ENCODE data around the gene TRPV4.
A peak's percentile ranks its signal among the peaks of the same experiment; 100 is the strongest.

TRPV4 gene

GRCh38 chr12:109829667-109830066 is 3.5 kb downstream of the TRPV4 start (continued):
- TF ChIP-seq REPIN1 (tag by site-specific recombination; IDR thresholded peaks at IDR 0.05; ENCODE audit: low read depth) = no peak
- no peak for TF ChIP-seq ZNF335 (tag by site-specific recombination; conservative IDR thresholded peaks at IDR 0.05)
- no peak for TF ChIP-seq ZFP69B (tag by site-specific recombination; IDR thresholded peaks at IDR 0.05)

GRCh38 chr12:109828754-109829511 is 4.3 kb downstream of the TRPV4 start:
- TF ChIP-seq REPIN1 (tag by site-specific recombination; IDR thresholded peaks at IDR 0.05; ENCODE audit: low read depth) (no peak), ZNF121 (tag by site-specific recombination; IDR thresholded peaks at IDR 0.05) (peak; percentile 85), ZNF701 (tag by site-specific recombination; IDR thresholded peaks at IDR 0.05) (no peak), GLI4 (tag by site-specific recombination; IDR thresholded peaks at IDR 0.05) (no peak), SP2 (tag by site-specific recombination; IDR thresholded peaks at IDR 0.05) (no peak)
- Histone ChIP-seq H3K4me3 (ENCODE audit: low read depth, low read length) (no peak overlapping the region), H3K9me3 (ENCODE audit: control insufficient read depth, insufficient read depth, low read depth, low read length) (no peaks in the 10 kb centered on the region), H3K36me3 (ENCODE audit: control insufficient read depth in 2 of 2, insufficient read depth in 1 of 2, low read length in 2 of 2) (no peaks in the 10 kb centered on the region), H3K4me1 (ENCODE audit: control insufficient read depth, insufficient read depth, low read length) (no peaks in the 10 kb centered on the region), H3K27ac (ENCODE audit: extremely low read depth, low read depth, low read length) (no peak overlapping the region)
- ChIA-PET POLR2A (interaction anchor here (0.6 to 1.1 kb wide), 2 partner anchors 10 to 12 kb away, joined by 3 read pairs; no protein-coding TSS in a partner anchor), CTCF (interaction anchor here (0.5 to 2.7 kb wide), 5 partner anchors 13 to 24 kb away, joined by 3 to 11 read pairs (median 4); no protein-coding TSS in a partner anchor)

GRCh38 chr12:109827566-109828550 is 5.3 kb downstream of the TRPV4 start:
- no peaks in the 10 kb centered on the region for H3K4me1 ChIP-seq (ENCODE audit: control insufficient read depth, insufficient read depth, low read length)
- no peak overlapping the region for H3K27ac ChIP-seq (ENCODE audit: extremely low read depth, low read depth, low read length)
- POLR2A ChIA-PET = interaction anchor here (0.7 kb wide), 1 partner anchor 73 kb away, joined by 3 read pairs; no protein-coding TSS in a partner anchor
- no peaks in the 10 kb centered on the region for H3K36me3 ChIP-seq (ENCODE audit: control insufficient read depth in 2 of 2, insufficient read depth in 1 of 2, low read length in 2 of 2)
- no peaks in the 10 kb centered on the region for H3K9me3 ChIP-seq (ENCODE audit: control insufficient read depth, insufficient read depth, low read depth, low read length)
- TF ChIP-seq ZNF473 (tag by site-specific recombination; IDR thresholded peaks at IDR 0.05) = no peak
- peak; percentile 90 for TF ChIP-seq ZSCAN4 (tag by site-specific recombination; IDR thresholded peaks at IDR 0.05)
- no peak overlapping the region for H3K4me3 ChIP-seq (ENCODE audit: low read depth, low read length)
- CTCF ChIA-PET = interaction anchor here (0.8 to 2.7 kb wide), 4 partner anchors 9 to 23 kb away, joined by 3 to 11 read pairs (median 4); no protein-coding TSS in a partner anchor

GRCh38 chr12:109827080-109827479 is 6.1 kb downstream of the TRPV4 start:
- POLR2A ChIA-PET = no interaction called here
- TF ChIP-seq ZNF366 (tag by site-specific recombination; conservative IDR thresholded peaks at IDR 0.05) (0 out of 2 replicates have a peak, but pooled peaks have one; percentile 12), ZNF677 (tag by site-specific recombination; IDR thresholded peaks at IDR 0.05) (no peak)
- Histone ChIP-seq H3K9me3 (ENCODE audit: control insufficient read depth, insufficient read depth, low read depth, low read length) (no peaks in the 10 kb centered on the region), H3K4me1 (ENCODE audit: control insufficient read depth, insufficient read depth, low read length) (no peaks in the 10 kb centered on the region), H3K36me3 (ENCODE audit: control insufficient read depth in 2 of 2, insufficient read depth in 1 of 2, low read length in 2 of 2) (no peaks in the 10 kb centered on the region), H3K4me3 (ENCODE audit: low read depth, low read length) (no peak overlapping the region), H3K27ac (ENCODE audit: extremely low read depth, low read depth, low read length) (no peak overlapping the region)
- CTCF ChIA-PET = interaction anchor here (1.0 kb wide), 1 partner anchor 18 kb away, joined by 3 read pairs; no protein-coding TSS in a partner anchor

GRCh38 chr12:109824731-109825130 is 8.5 kb downstream of the TRPV4 start:
- H3K4me1 ChIP-seq (ENCODE audit: control insufficient read depth, insufficient read depth, low read length) = no peaks in the 10 kb centered on the region
- H3K9me3 ChIP-seq (ENCODE audit: control insufficient read depth, insufficient read depth, low read depth, low read length) = no peaks in the 10 kb centered on the region
- no peak overlapping the region for H3K27ac ChIP-seq (ENCODE audit: extremely low read depth, low read depth, low read length)
- POLR2A ChIA-PET = no interaction called here
- CTCF ChIA-PET = interaction anchor here (0.7 to 1.8 kb wide), 2 partner anchors 21 to 241 kb away, joined by 4 to 7 read pairs; no protein-coding TSS in a partner anchor
- no peak overlapping the region for H3K4me3 ChIP-seq (ENCODE audit: low read depth, low read length)
- no peaks in the 10 kb centered on the region for H3K36me3 ChIP-seq (ENCODE audit: control insufficient read depth in 2 of 2, insufficient read depth in 1 of 2, low read length in 2 of 2)
- TF ChIP-seq ZNF664 (tag by site-specific recombination; IDR thresholded peaks at IDR 0.05) (no peak), ZNF510 (tag by site-specific recombination; IDR thresholded peaks at IDR 0.05; ENCODE audit: insufficient replicate concordance) (no peak), ZNF621 (tag by site-specific recombination; IDR thresholded peaks at IDR 0.05) (no peak), ZBTB8A (tag by site-specific recombination; IDR thresholded peaks at IDR 0.05) (no peak), IKZF3 (tag by site-specific recombination; IDR thresholded peaks at IDR 0.05) (no peak), SP7 (tag by site-specific recombination; IDR thresholded peaks at IDR 0.05) (no peak), ZNF132 (tag by site-specific recombination; IDR thresholded peaks at IDR 0.05; ENCODE audit: borderline replicate concordance) (no peak), ZNF184 (tag by site-specific recombination; IDR thresholded peaks at IDR 0.05) (no peak), ZNF239 (tag by site-specific recombination; IDR thresholded peaks at IDR 0.05) (no peak), ZNF473 (tag by site-specific recombination; IDR thresholded peaks at IDR 0.05) (no peak)
